SU-DHL-6 (cell line): ENCODE results near the gene NPSR1.

Source experiments
- H2AFZ ChIP-seq: fragments of 200-600 bp; sonication (generic); 2 replicates; pipeline ENCODE4 v1.6.1; 2014; ENCODE audit warnings: low read depth, mild to moderate bottlenecking, moderate library complexity, mixed read lengths, antibody characterized with exemption, low read length; ENCODE audit not compliant: severe bottlenecking
- H3F3A ChIP-seq: fragments of 200-600 bp; shearing (Covaris generic); 2 replicates; pipeline ENCODE4 v1.6.0; 2016; ENCODE audit warnings: antibody characterized with exemption, mild to moderate bottlenecking; ENCODE audit not compliant: insufficient read depth
- H3K27ac ChIP-seq: fragments of 200-600 bp; sonication (generic); 2 replicates; pipeline ENCODE4 v1.5.1; 2016; ENCODE audit warnings: low read depth, mild to moderate bottlenecking, low read length, moderate library complexity, mixed read lengths
- H3K27me3 ChIP-seq: fragments of 200-600 bp; sonication (generic), shearing (Covaris generic); 2 replicates; pipeline ENCODE4 v1.6.0; 2014; ENCODE audit warnings: mild to moderate bottlenecking, low read length
- H3K36me3 ChIP-seq: fragments of 200-600 bp; sonication (generic); 2 replicates; pipeline ENCODE4 v1.6.1; 2014; ENCODE audit warnings: mild to moderate bottlenecking, low read length, mixed read lengths
- H3K4me2 ChIP-seq: fragments of 300-600, 200-600 bp; shearing (Covaris generic), sonication (generic); 2 replicates; pipeline ENCODE4 v1.6.0; 2014; ENCODE audit warnings: low read length, low read depth, mild to moderate bottlenecking; ENCODE audit not compliant: poor library complexity, severe bottlenecking
- H3K4me3 ChIP-seq: fragments of 200-600 bp; sonication (generic); 2 replicates; pipeline ENCODE4 v1.5.1; 2014; ENCODE audit warnings: antibody characterized with exemption, low read length, mild to moderate bottlenecking, mixed read lengths; ENCODE audit not compliant: insufficient read depth, poor library complexity, severe bottlenecking
- H3K79me2 ChIP-seq: fragments of 200-600 bp; sonication (generic); 2 replicates; pipeline ENCODE4 v1.6.1; 2014; ENCODE audit warnings: mild to moderate bottlenecking, low read length, moderate library complexity; ENCODE audit not compliant: insufficient read depth
- H3K9ac ChIP-seq: fragments of 200-600 bp; sonication (generic); 2 replicates; pipeline ENCODE4 v1.7.0; 2014; ENCODE audit warnings: mild to moderate bottlenecking, low read length
- H3K9me2 ChIP-seq: fragments of 200-600 bp; sonication (generic); replicated peaks from 2 replicates; pipeline ENCODE4 v1.6.1; 2014; ENCODE audit warnings: low read length; ENCODE audit not compliant: insufficient read depth
- H3K9me3 ChIP-seq: fragments of 200-600 bp; sonication (generic); 2 replicates; pipeline ENCODE4 v1.6.1; 2014; ENCODE audit warnings: low read length, mixed read lengths; ENCODE audit not compliant: insufficient read depth
- H4K20me1 ChIP-seq: fragments of 200-600 bp; sonication (generic); 2 replicates; pipeline ENCODE4 v1.6.1; 2014; ENCODE audit warnings: low read depth, mild to moderate bottlenecking, antibody characterized with exemption, low read length, moderate library complexity, mixed read lengths
- CTCF ChIP-seq: fragments of 200-600 bp; sonication (generic); IDR thresholded peaks from one replicate; pipeline ENCODE4 v1.5.1; 2017; ENCODE audit warnings: antibody characterized with exemption, mild to moderate bottlenecking, low read length, moderate library complexity; ENCODE audit not compliant: insufficient read depth, poor library complexity, severe bottlenecking
- EZH2phosphoT487 ChIP-seq: fragments of 200-600 bp; sonication (generic), shearing (Covaris generic); conservative IDR thresholded peaks from 2 replicates; pipeline ENCODE4 v1.6.1; 2018; ENCODE audit warnings: mild to moderate bottlenecking, antibody characterized with exemption, low read length, moderate library complexity, mixed read lengths

The NPSR1 gene

GRCh38 chr7:34677491-34677890 lies 19.5 kb downstream of the NPSR1 start:
- TF ChIP-seq EZH2phosphoT487: no peak
- no peak for TF ChIP-seq CTCF

DNA sequence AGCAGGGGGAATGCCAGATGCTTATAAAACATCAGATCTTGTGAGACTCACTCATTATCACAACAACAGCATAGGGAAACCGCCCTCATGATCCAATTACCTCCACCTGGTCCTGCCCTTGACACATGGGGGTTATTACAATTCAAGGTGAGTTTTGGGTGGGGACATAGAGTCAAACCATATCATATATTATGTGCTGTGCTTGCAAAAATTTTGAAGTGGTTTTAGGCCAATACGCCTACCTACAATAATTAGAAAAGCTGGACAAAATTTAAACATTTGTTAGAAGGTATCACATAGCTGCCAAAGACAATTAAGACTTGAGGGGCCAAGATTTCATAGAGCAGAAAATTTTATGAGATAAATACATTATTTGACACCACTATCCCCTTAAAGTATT lies 29.5 kb downstream of the NPSR1 start:
- TF ChIP-seq EZH2phosphoT487: no peak
- no peak for TF ChIP-seq CTCF
- Histone ChIP-seq H3K9ac (no peak overlapping the region), H3K9me3 (no peaks in the 10 kb centered on the region), H4K20me1 (no peaks in the 10 kb centered on the region), H3K27ac (no peak overlapping the region), H3K9me2 (no peaks in the 10 kb centered on the region), H3K4me2 (no peak overlapping the region), H3F3A (no peaks in the 10 kb centered on the region), H3K79me2 (no peaks in the 10 kb centered on the region), H2AFZ (no peak overlapping the region), H3K27me3 (0 out of 2 replicates have a peak, but pooled peaks cover 3% of the 10 kb centered on the region), H3K4me3 (no peak overlapping the region), H3K36me3 (no peaks in the 10 kb centered on the region)

More at GRCh38 chr7:34677491-34677890, 19.5 kb downstream of the NPSR1 start:
- no peaks in the 10 kb centered on the region for H3K36me3 ChIP-seq
- H3K9me3 ChIP-seq: no peaks in the 10 kb centered on the region
- no peak overlapping the region for H3K4me2 ChIP-seq
- H3K9ac ChIP-seq: no peak overlapping the region
- no peak overlapping the region for H3K27ac ChIP-seq
- H3K27me3 ChIP-seq: no peaks in the 10 kb centered on the region; the same call in 1 of the 2 replicates
- no peak overlapping the region for H3K4me3 ChIP-seq
- no peaks in the 10 kb centered on the region for H4K20me1 ChIP-seq
- no peak overlapping the region for H2AFZ ChIP-seq
- H3K79me2 ChIP-seq: no peaks in the 10 kb centered on the region
- no peaks in the 10 kb centered on the region for H3F3A ChIP-seq
- no peaks in the 10 kb centered on the region for H3K9me2 ChIP-seq

- TF ChIP-seq EZH2phosphoT487 (no peak), CTCF (no peak)
- no peaks in the 10 kb centered on the region for H4K20me1 ChIP-seq
- no peaks in the 10 kb centered on the region for H3K79me2 ChIP-seq
- no peaks in the 10 kb centered on the region; the same call in 1 of the 2 replicates for H3K9me2 ChIP-seq
- no peak overlapping the region for H2AFZ ChIP-seq
- no peak overlapping the region for H3K9ac ChIP-seq
- no peaks in the 10 kb centered on the region for H3K27me3 ChIP-seq
- H3K4me3 ChIP-seq: no peak overlapping the region
- H3K36me3 ChIP-seq: no peaks in the 10 kb centered on the region
- no peak overlapping the region for H3K4me2 ChIP-seq
- H3F3A ChIP-seq: no peaks in the 10 kb centered on the region
- H3K27ac ChIP-seq: no peak overlapping the region
- 0 out of 2 replicates have a peak, but pooled peaks cover 7% of the 10 kb centered on the region for H3K9me3 ChIP-seq
Measured at GRCh38 chr7:34696415-34696814, 38.4 kb downstream of the NPSR1 start.
